Measurements from ENCODE around the gene CASZ1. TPM values are rescaled to one million over a fixed set of nuclear protein-coding genes. Genes with fewer than 3 reads are reported as not detected.

Gene CASZ1
- total and polyA plus RNA-seq, 9 of the 15 experiments (the other 6 are each of a cell fraction or from before 2014, with no cell fraction given): 0.01 to 4.0 (median 0.76) TPM; not detected in 1

DNA sequence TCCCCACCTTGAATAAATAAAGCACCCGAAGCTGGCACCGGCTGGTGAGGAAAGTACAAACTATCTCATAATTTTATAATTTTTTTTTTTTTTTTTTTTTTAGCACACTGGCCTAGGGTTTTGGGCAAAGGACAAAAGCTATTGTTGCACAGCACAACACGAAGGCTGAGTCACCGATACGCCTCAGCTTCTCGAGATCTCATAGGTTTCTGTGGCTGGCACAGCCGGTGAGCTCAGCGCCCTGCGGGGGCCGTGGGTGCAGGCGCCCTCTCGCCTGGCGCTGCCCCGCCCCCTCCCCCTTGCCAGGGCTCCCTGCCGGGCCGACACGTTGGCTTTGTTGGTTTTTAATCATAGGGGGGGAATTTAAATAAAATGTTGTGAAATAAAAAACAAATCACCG, 17.2 kb downstream of the CASZ1 start (continued):
- TF ChIP-seq, protein P1, sequence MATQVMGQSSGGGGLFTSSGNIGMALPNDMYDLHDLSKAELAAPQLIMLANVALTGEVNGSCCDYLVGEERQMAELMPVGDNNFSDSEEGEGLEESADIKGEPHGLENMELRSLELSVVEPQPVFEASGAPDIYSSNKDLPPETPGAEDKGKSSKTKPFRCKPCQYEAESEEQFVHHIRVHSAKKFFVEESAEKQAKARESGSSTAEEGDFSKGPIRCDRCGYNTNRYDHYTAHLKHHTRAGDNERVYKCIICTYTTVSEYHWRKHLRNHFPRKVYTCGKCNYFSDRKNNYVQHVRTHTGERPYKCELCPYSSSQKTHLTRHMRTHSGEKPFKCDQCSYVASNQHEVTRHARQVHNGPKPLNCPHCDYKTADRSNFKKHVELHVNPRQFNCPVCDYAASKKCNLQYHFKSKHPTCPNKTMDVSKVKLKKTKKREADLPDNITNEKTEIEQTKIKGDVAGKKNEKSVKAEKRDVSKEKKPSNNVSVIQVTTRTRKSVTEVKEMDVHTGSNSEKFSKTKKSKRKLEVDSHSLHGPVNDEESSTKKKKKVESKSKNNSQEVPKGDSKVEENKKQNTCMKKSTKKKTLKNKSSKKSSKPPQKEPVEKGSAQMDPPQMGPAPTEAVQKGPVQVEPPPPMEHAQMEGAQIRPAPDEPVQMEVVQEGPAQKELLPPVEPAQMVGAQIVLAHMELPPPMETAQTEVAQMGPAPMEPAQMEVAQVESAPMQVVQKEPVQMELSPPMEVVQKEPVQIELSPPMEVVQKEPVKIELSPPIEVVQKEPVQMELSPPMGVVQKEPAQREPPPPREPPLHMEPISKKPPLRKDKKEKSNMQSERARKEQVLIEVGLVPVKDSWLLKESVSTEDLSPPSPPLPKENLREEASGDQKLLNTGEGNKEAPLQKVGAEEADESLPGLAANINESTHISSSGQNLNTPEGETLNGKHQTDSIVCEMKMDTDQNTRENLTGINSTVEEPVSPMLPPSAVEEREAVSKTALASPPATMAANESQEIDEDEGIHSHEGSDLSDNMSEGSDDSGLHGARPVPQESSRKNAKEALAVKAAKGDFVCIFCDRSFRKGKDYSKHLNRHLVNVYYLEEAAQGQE (IDR thresholded peaks at IDR 0.05; ENCODE audit: borderline replicate concordance): no peak
- TF ChIP-seq, protein P1 (CRISPR knock-in tag; IDR thresholded peaks at IDR 0.05; ENCODE audit: low read depth): no peak
- TF ChIP-seq, protein P2, sequence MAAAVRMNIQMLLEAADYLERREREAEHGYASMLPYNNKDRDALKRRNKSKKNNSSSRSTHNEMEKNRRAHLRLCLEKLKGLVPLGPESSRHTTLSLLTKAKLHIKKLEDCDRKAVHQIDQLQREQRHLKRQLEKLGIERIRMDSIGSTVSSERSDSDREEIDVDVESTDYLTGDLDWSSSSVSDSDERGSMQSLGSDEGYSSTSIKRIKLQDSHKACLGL (CRISPR knock-in tag; IDR thresholded peaks at IDR 0.05; ENCODE audit: borderline replicate concordance, poor library complexity, severe bottlenecking): no peak
- TF ChIP-seq RHOXF2B (CRISPR knock-in tag; conservative IDR thresholded peaks at IDR 0.05) (no peak), JUND (IDR thresholded peaks at IDR 0.05; ENCODE audit: borderline replicate concordance, low read depth, low read length) (no peak), JUND (tag; IDR thresholded peaks at IDR 0.05; ENCODE audit: borderline replicate concordance, low read depth, low read length) (no peak), MAX (CRISPR knock-in tag; IDR thresholded peaks at IDR 0.05) (no peak), ZKSCAN1 (IDR thresholded peaks at IDR 0.05; ENCODE audit: low read depth, low read length) (no peak), ELF1 (tag; IDR thresholded peaks at IDR 0.05) (no peak), BMI1 (IDR thresholded peaks at IDR 0.05; ENCODE audit: low read length) (no peak), MCM2 (IDR thresholded peaks at IDR 0.05; ENCODE audit: low read depth) (no peak), NFE2 (IDR thresholded peaks at IDR 0.05; ENCODE audit: low read depth) (no peak), NRF1 (conservative IDR thresholded peaks at IDR 0.05 in 1 of 2, IDR thresholded peaks at IDR 0.05 in 1 of 2) (no peak)
